Stomach (tissue), 19 donors: ENCODE results near the gene CCNQ. TPM values are rescaled to one million over a fixed set of nuclear protein-coding genes. Genes with fewer than 3 reads are reported as not detected.

Source experiments
- DNase-seq, 2 donors: peaks; one replicate each; pipeline versions ENCODE4 v3.0.0 to v3.0.0-alpha.2; 2013 to 2019
- H3K27ac ChIP-seq, 5 donors: fragments of 200-600 bp in 4 of 5; sonication (generic) in 4 of 5; one replicate each; pipeline ENCODE4 v1.5.1; 2013 to 2019; ENCODE audit warnings: mild to moderate bottlenecking in 1 of 5, moderate library complexity in 1 of 5
- H3K27me3 ChIP-seq, 3 donors: fragments of 200-600 bp; sonication (generic); one replicate each; pipeline ENCODE4 v1.5.1; 2017 to 2019; ENCODE audit warnings: mixed run types in 1 of 3
- H3K36me3 ChIP-seq, 4 donors: fragments of 200-600 bp; sonication (generic); 1 replicate in 3 of 4; 2 replicates in 1 of 4; pipeline ENCODE4 v1.5.1; 2016 to 2019
- H3K4me1 ChIP-seq, 4 donors: fragments of 200-600 bp; sonication (generic); one replicate each; pipeline ENCODE4 v1.5.1; 2016 to 2019
- H3K4me3 ChIP-seq, 4 donors: fragments of 200-600 bp; sonication (generic) in 3 of 4; one replicate each; pipeline ENCODE4 v1.5.1; 2016 to 2019; ENCODE audit warnings: mild to moderate bottlenecking in 1 of 4
- H3K9me3 ChIP-seq, 4 donors: fragments of 200-600 bp; sonication (generic); one replicate each; pipeline ENCODE4 v1.5.1; 2016 to 2019
- CTCF ChIP-seq, 7 experiments: fragments of 450-650 bp in 4 of 7; fragments of 200-600 bp in 3 of 7; sonication (generic) in 3 of 7; IDR thresholded peaks; one replicate each; pipeline ENCODE4 v1.5.1; 2016 to 2019; ENCODE audit warnings: antibody characterized with exemption in 7 of 7, control low read depth in 2 of 7, mild to moderate bottlenecking in 1 of 7
- EP300 ChIP-seq: sonication (generic); formaldehyde crosslinking; IDR thresholded peaks from one replicate; pipeline ENCODE4 v1.6.1; 2017; ENCODE audit warnings: antibody characterized with exemption
- POLR2A ChIP-seq, 4 donors: fragments of 450-650 bp; IDR thresholded peaks; one replicate each; pipeline ENCODE4 v1.6.1; 2016; ENCODE audit warnings: antibody characterized with exemption in 4 of 4, control low read depth in 2 of 4, mild to moderate bottlenecking in 1 of 4, moderate library complexity in 1 of 4
- POLR2AphosphoS5 ChIP-seq, 3 donors: sonication (generic); formaldehyde crosslinking; IDR thresholded peaks; one replicate each; pipeline ENCODE4 v1.6.1; 2016; ENCODE audit warnings: antibody characterized with exemption in 3 of 3
- WGBS, 5 donors: extraction: QIAGEN DNeasy Blood & Tissue Kit in 3 of 5; methylation state at CpG; one replicate each; pipeline versions ENCODE4 v1.1.5 to v1.1.7; 2013 to 2018; 5-methylcytosine and 5-hydroxymethylcytosine counted together
- intact Hi-C: fragments of 100-400 bp; cut with DNase I; formaldehyde crosslinking; loops from one replicate; pipeline ENCODE4 v1.15.1; 2023; ENCODE audit warnings: low total_unique reads
- long read RNA-seq, 10 donors: transcript quantifications; one replicate each; lab custom pipeline, GENCODE V29; 2026
- polyA plus RNA-seq, 3 donors: library from polyadenylated mRNA; stranded (reverse); fragments of 200-250 nt; gene quantifications; one replicate each; pipeline ENCODE4 v1.2.3, GENCODE V29; 2013
- total RNA-seq, 5 donors: library from RNA; depleted of rRNA; stranded (reverse); fragments of >200 nt; gene quantifications; one replicate each; pipeline versions ENCODE4 v1.1.0 to v1.2.3, GENCODE V29; 2014 to 2016
- donor health status: healthy with polysubstance abuse.
- donor health status: Bipolar disorder and iron deficiency.
- donor health status: healthy.

CCNQ gene
- total RNA-seq (10 to 100 TPM in 3 of 5 donors, under 1 TPM in 1, not detected in 1; 0.58 to 55.4 (median 17.0) TPM), polyA plus RNA-seq (10 to 100 TPM; 26.2 to 36.5 (median 32.2) TPM)
- long read RNA-seq, donor 1, partial matches to known transcripts = 0 of 1 reads
- long read RNA-seq, donor 1, other reads (novel, unspliced or antisense) = 0 of 1 reads
- long read RNA-seq, donor 2, partial matches to known transcripts = 0 of 6 reads
- long read RNA-seq, donor 2, other reads (novel, unspliced or antisense) = 0 of 6 reads
- long read RNA-seq, donor 3, partial matches to known transcripts = 0 of 1 reads
- long read RNA-seq, donor 3, other reads (novel, unspliced or antisense) = 0 of 1 reads
- long read RNA-seq, donor 4 = 0 reads
- long read RNA-seq, donor 5, partial matches to known transcripts = 0 of 2 reads
- long read RNA-seq, donor 5, other reads (novel, unspliced or antisense) = 0 of 2 reads
- long read RNA-seq, donor 6, transcript CCNQ-204 (5 exons, 1,306 nt) = major isoform, 6 of 9 reads
- long read RNA-seq, donor 6, partial matches to known transcripts = 0 of 9 reads
- long read RNA-seq, donor 6, other reads (novel, unspliced or antisense) = 0 of 9 reads
- long read RNA-seq, donor 7, partial matches to known transcripts = 0 of 5 reads
- long read RNA-seq, donor 7, other reads (novel, unspliced or antisense) = 0 of 5 reads
- long read RNA-seq, donor 8, partial matches to known transcripts = 0 of 4 reads
- long read RNA-seq, donor 8, other reads (novel, unspliced or antisense) = 0 of 4 reads
- long read RNA-seq, donor 9, transcript CCNQ-202 (5 exons, 1,164 nt) = major isoform, 5 of 5 reads
- long read RNA-seq, donor 9, partial matches to known transcripts = 0 of 5 reads
- long read RNA-seq, donor 9, other reads (novel, unspliced or antisense) = 0 of 5 reads
- long read RNA-seq, donor 10 = 0 reads

DNA sequence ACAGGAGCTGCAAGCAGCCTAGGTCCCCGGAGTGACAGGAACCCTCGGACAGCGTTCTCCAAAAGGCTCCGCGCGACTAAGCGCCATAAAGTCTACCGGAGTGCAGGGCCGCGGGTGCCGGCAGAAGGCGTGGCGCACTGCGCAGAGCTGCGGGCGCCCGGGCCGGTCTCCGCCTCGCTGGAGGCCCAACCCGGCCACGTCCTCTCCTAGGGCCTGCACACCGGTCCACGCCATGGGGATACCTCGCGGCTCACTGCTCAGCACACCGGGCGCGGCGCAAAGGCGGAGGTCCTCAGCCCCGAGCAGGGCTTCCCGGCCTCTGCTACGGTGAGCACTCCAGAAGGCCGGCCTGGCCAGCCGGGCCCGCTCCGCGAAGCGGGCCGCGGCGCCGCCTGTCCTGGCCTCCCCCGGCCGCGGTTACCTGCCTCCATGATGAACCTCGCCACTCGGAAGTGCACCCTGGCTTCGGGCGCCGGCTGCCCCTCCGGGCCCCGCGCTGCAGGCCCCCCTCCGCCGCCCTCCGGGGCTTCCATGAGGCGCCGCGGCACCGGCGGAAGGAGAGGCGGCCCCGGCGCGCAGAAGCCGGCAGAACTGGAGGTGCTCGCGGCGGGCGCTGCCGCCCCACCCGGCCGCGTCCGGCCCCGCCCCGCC is at the start of gene CCNQ:
CCNQ (minus strand) TSS at position 599 of the 651 bp plus-strand sequence; CDS start at position 533, 66 bp downstream.
- Histone ChIP-seq H3K27ac (peak within 1 kb of the TSS; percentile 61 to 85 (median 74)), H3K9me3 (peaks cover 0 to 16% (median 4%) of the 10 kb centered on the region in 4 donors), H3K36me3 (peaks cover 0 to 26% (median 21%) of the 10 kb centered on the region in 4 donors), H3K4me1 (peaks cover 4 to 27% (median 17%) of the 10 kb centered on the region in 4 donors), H3K27me3 (no peaks in the 10 kb centered on the region), H3K4me3 (peak within 1 kb of the TSS; percentile 64 to 90 (median 72))
- no peak for TF ChIP-seq CTCF (IDR thresholded peaks at IDR 0.05)
- TF ChIP-seq POLR2AphosphoS5 (IDR thresholded peaks at IDR 0.05) = no peak
- TF ChIP-seq EP300 = no peak
- TF ChIP-seq POLR2A (IDR thresholded peaks at IDR 0.05) = no peak
- WGBS, 5 donors = 0 to 43% (median 21%) methylated on average over 2 to 65 of the region's 79 CpGs
- DNase-seq = peak; percentile 30 to 55
- intact Hi-C loops = no loop called here

- WGBS, 5 donors = 5 to 39% (median 19%) methylated on average over 14 to 84 of the region's 85 CpGs
- peaks cover 0 to 33% (median 29%) of the 10 kb centered on the region in 4 donors for H3K4me1 ChIP-seq
- intact Hi-C loops = no loop called here
- TF ChIP-seq CTCF (IDR thresholded peaks at IDR 0.05) = no peak
- TF ChIP-seq POLR2AphosphoS5 (IDR thresholded peaks at IDR 0.05) = no peak
- no peak for TF ChIP-seq EP300
- TF ChIP-seq POLR2A (IDR thresholded peaks at IDR 0.05) = no peak
- peak overlapping the region; percentile 15 to 45 (median 28) for H3K4me3 ChIP-seq
- peak in 1 of 2 donors; percentile 23 for DNase-seq
- peaks cover 23 to 69% (median 64%) of the 10 kb centered on the region in 3 donors for H3K27me3 ChIP-seq
- H3K9me3 ChIP-seq = peaks cover 0 to 4% (median 0%) of the 10 kb centered on the region in 4 donors
- no peaks in the 10 kb centered on the region for H3K36me3 ChIP-seq
- H3K27ac ChIP-seq = no peak overlapping the region
Observed at GRCh38 chrX:153647461-153648357, 48.8 kb upstream of the CCNQ start.

- peak; percentile 36 to 77 for DNase-seq
- Histone ChIP-seq H3K27me3 (peaks cover 23 to 78% (median 73%) of the 10 kb centered on the region in 3 donors), H3K36me3 (no peaks in the 10 kb centered on the region), H3K4me3 (peak within 1 kb of the TSS; percentile 15 to 45 (median 28)), H3K27ac (no peak within 1 kb of the TSS), H3K9me3 (peaks cover 0 to 4% (median 0%) of the 10 kb centered on the region in 4 donors), H3K4me1 (peaks cover 0 to 43% (median 39%) of the 10 kb centered on the region in 4 donors)
- no peak for TF ChIP-seq POLR2AphosphoS5 (IDR thresholded peaks at IDR 0.05)
- no peak for TF ChIP-seq CTCF (IDR thresholded peaks at IDR 0.05)
- TF ChIP-seq POLR2A (IDR thresholded peaks at IDR 0.05) = no peak
- no peak for TF ChIP-seq EP300
- intact Hi-C loops = no loop called here
- 3 to 33% (median 23%) methylated on average over 4 to 52 of the region's 53 CpGs for WGBS, 5 donors
Observed at GRCh38 chrX:153646620-153647373, 47.9 kb upstream of the CCNQ start, which contains the start of gene DUSP9. DUSP9 (plus strand) TSS chrX:153647203; CDS start chrX:153647954, 751 bp downstream.
